HG03159 (cell line): ENCODE results near the gene ZDHHC11.
"Not testable (repeated sequence)": the region's sequence is repeated elsewhere in the genome, so short reads cannot be mapped to it uniquely, and the experiment has no call there.

Experiments
- ATAC-seq: cut with Tn5 transposase; IDR thresholded peaks from one replicate; pipeline ENCODE4 v1.9.1; 2021; ENCODE audit warnings: mild to moderate bottlenecking, moderate library complexity; ENCODE audit not compliant: unreplicated experiment

ZDHHC11 gene

DNA sequence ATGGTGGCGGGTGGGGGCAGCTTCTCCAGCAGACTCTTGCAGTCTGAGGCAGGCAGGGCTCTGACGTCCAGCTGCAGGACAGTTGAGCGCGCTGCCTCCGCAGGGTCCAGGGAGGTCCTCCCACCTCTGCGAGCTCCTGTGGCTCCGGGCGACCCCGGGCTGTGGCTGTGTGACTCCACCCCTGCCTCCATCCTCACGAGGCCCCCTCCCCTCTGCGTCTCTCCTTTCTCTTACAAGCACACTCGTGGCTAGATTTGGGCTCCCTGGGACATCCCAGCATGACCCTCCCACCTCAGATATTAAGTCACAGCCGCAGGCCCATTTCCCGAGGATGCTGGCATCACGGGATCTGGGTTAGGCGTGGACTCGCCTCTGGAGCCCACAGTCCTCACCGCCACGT, 100.6 kb downstream of the ZDHHC11 start:
- not testable (repeated sequence) for ATAC-seq

DNA sequence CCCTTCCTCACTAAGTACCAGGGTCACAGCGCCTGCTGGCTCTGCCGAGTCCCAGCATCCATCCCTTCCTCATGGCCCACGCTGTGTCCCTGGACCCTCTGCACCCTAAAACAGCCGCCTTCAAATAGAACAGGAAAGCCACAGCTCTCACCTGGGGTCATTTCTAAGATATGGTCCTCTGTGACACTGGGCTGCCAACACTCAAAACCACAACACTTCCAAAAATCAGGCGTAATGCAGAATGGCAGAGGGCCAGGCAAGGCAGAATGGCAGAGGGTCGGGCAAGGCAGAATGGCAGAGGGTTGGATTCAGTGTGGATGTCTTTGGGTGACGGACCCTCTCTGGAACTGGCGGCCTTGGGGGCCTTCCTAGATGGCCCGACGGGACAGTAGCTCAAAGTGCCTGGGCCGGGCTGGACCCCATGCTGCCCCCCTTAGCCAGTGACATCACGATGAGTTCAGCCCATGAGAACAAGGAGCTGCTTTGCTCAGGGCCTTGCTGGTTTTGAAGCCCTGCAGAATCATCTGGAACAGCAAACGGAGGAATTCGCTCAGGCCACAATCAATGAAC, 101.6 kb downstream of the ZDHHC11 start:
- no peak for ATAC-seq

DNA sequence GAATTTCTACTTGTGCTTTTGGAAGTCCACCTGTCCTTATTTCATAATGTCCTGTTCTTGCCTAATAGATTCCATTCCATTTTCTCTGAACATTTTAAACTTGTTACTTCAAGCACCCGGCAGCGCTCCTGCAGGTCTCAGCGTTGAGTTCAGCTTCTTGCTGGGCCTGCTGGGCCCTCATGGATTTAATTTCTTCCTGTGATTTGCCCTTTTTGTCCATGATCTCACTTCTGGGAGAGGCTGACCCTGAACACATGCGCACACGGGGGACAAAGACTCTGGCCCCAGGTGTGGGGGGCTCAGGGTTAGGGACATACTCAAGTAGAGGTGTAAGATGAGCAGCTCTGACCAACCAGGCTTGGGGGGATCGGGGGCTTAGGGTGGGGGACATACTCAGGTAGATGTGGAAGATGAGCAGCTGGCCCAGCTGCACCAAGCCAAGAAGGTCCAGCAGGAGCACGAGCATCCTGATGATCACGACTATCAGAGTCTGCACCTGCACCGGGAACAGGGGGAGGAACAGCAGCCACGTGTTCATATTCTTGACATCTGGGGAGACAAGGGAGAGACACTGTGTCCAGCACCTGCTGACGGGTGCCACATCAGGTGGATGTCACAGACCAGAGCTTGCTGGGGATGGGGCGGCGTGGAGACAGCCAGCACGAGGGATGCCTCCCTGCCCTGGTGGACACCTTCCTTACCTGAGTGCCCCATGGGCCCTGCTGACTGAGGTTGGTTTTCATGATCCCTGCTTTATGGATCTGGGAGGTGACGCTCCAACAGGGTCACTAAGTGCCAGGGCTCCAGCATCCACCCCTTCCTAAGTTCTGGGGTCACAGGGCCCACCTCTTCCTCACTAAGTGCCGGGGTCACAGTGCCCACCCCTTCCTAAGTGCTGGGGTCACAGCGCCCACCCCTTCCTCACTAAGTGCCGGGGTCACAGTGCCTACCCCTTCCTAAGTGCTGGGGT, 102.5 kb downstream of the ZDHHC11 start:
- not testable (repeated sequence) for ATAC-seq

DNA sequence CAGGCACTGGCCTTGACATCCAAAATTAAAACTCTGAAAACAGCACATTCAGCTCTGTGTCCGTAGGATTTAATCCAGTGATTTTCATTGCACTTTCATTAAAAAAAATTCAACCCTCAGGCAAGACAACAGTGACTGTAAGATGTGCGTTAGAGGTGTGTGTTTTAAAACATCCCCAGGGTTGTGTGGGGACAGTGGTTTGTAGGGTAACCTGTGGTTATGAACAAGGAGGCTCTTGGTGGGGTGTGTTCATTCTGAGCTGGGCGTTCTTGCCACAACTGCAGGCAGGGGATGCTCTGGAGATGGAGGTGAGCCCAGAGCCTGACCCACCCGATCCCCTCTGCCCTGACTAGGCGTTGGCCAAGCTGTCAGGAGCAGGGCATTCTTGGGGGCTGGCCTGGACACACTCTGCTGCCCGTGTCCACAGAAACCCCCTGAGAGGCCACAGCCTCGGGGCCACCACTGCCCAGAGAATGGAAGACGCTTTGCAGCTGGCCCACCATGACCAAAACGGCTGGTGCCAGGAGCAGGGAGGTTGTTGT, 103.4 kb downstream of the ZDHHC11 start:
- ATAC-seq = not testable (repeated sequence)

DNA sequence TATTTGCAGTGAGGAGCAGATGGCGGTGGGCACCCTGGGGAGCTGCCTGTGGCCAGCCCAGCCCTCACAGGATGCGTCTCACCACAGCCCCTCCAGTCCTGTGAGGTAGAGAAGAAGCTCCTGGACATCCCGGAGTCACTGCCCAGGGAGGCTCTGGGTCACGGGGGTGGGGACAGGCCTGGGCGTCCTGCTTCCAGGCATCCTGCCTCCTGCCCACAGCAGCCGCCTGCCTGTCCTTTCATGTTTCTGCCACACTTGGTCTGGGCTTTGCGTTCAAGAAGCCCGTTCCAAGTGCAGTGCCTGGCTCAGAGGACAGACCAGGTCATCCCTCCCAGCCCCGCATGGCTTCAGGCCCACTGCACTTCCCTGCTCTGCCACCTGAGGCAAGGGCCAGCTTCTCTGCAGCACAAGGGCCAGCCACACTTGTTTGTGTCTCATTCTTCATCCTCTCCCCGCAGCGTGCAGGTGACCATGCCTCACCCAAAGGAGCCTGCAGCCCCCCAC, 104.5 kb downstream of the ZDHHC11 start:
- ATAC-seq = no peak
